H1 (cell line): Measurements from ENCODE around the gene SOHLH1. TPM values are rescaled to one million over a fixed set of nuclear protein-coding genes. Genes with fewer than 3 reads are reported as not detected.

Experiments used
- CTCF ChIA-PET: fragments of 300-600 bp; sonication (Branson Sonifier 250); formaldehyde crosslinking; loops from one replicate; lab custom pipeline; 2021; ENCODE audit not compliant: partially characterized antibody; lab: Charles Lee
- POLR2A ChIA-PET: fragments of 300-600 bp; sonication (Branson Sonifier 250); formaldehyde crosslinking; loops from one replicate; lab custom pipeline; 2021; ENCODE audit warnings: inconsistent platforms; ENCODE audit not compliant: partially characterized antibody; lab: Charles Lee
- DNase-seq, 2 experiments: peaks; one replicate each; pipeline versions ENCODE4 v3.0.0 to v3.0.0-alpha.2; 2010 to 2022; ENCODE audit warnings: low spot score in 2 of 2, low read depth in 1 of 2, mixed read lengths in 1 of 2
- FAIRE-seq: peaks from 2 replicates; lab custom pipeline; 2011; peaks lifted over from hg19 to GRCh38; lab: Jason Lieb, UNC
- H2AFZ ChIP-seq: 2 replicates; pipeline ENCODE4 v1.8.1; 2012; ENCODE audit warnings: low read length, inconsistent platforms
- H2AK5ac ChIP-seq: 2 replicates; pipeline ENCODE4 v1.6.1; 2013; ENCODE audit warnings: low read depth, low read length
- H2BK120ac ChIP-seq: replicated peaks from 2 replicates; pipeline ENCODE3; 2013; ENCODE audit warnings: low read depth, low read length, inconsistent platforms
- H2BK12ac ChIP-seq: 2 replicates; pipeline ENCODE4 v1.6.1; 2013; ENCODE audit warnings: low read depth, low read length
- H2BK15ac ChIP-seq: 2 replicates; pipeline ENCODE4 v1.6.1; 2013; ENCODE audit warnings: low read length
- H2BK20ac ChIP-seq: 2 replicates; pipeline ENCODE4 v1.6.1; 2013; ENCODE audit warnings: low read length
- H2BK5ac ChIP-seq: 2 replicates; pipeline ENCODE4 v1.6.1; 2013; ENCODE audit warnings: low read depth, low read length
- H3K14ac ChIP-seq: 2 replicates; pipeline ENCODE4 v1.6.1; 2013; ENCODE audit warnings: inconsistent platforms; ENCODE audit not compliant: insufficient read length
- H3K18ac ChIP-seq: 2 replicates; pipeline ENCODE4 v1.6.1; 2013; ENCODE audit warnings: low read length; ENCODE audit errors: extremely low read depth
- H3K23ac ChIP-seq: 2 replicates; pipeline ENCODE4 v1.6.1; 2013; ENCODE audit warnings: inconsistent platforms; ENCODE audit not compliant: insufficient read length
- H3K23me2 ChIP-seq: 2 replicates; pipeline ENCODE4 v1.6.1; 2013; ENCODE audit warnings: low read depth, low read length
- H3K27ac ChIP-seq: 2 replicates; pipeline ENCODE4 v1.6.1; 2011; ENCODE audit warnings: low read depth, low read length, inconsistent platforms
- H3K27me3 ChIP-seq, 4 experiments: replicated peaks in 1 of 4; 1 replicate in 1 of 4; 2 replicates in 3 of 4; pipeline versions ENCODE4 v1.6.1 to v1.8.1; 2011 to 2013; ENCODE audit warnings: low read length in 3 of 4, mild to moderate bottlenecking in 3 of 4, inconsistent platforms in 2 of 4, mixed read lengths in 2 of 4, moderate library complexity in 1 of 4; ENCODE audit not compliant: control insufficient read depth in 3 of 4, insufficient read depth in 3 of 4; ENCODE audit errors: extremely low read depth in 1 of 4
- H3K36me3 ChIP-seq, 4 experiments: 2 replicates each; pipeline versions ENCODE4 v1.6.1 to v1.8.1; 2011 to 2013; ENCODE audit warnings: mild to moderate bottlenecking in 4 of 4, low read length in 3 of 4, moderate library complexity in 2 of 4, control low read depth in 1 of 4, inconsistent platforms in 1 of 4; ENCODE audit not compliant: insufficient read depth in 4 of 4, control insufficient read depth in 2 of 4
- H3K4ac ChIP-seq: replicated peaks from 2 replicates; pipeline ENCODE3; 2013; ENCODE audit warnings: low read length, low read depth, mixed read lengths, inconsistent platforms; ENCODE audit not compliant: insufficient read length
- H3K4me1 ChIP-seq, 4 experiments: replicated peaks in 1 of 4; 1 replicate in 1 of 4; 2 replicates in 3 of 4; pipeline versions ENCODE4 v1.6.1 to v1.8.1; 2011 to 2013; ENCODE audit warnings: low read length in 3 of 4, inconsistent platforms in 2 of 4, mixed read lengths in 1 of 4; ENCODE audit not compliant: insufficient read depth in 4 of 4, control insufficient read depth in 3 of 4
- H3K4me2 ChIP-seq, 2 experiments: 2 replicates each; pipeline versions ENCODE4 v1.6.1 to v1.8.1; 2011 to 2013; ENCODE audit warnings: low read depth in 2 of 2, low read length in 2 of 2, control low read depth in 1 of 2, inconsistent platforms in 1 of 2, mild to moderate bottlenecking in 1 of 2; ENCODE audit not compliant: insufficient read depth in 1 of 2
- H3K4me3 ChIP-seq, 4 experiments: fragments of 200-600, 300-600 bp in 1 of 4; sonication (generic), shearing (Covaris generic), sonication (Bioruptor Twin) in 1 of 4; 2 replicates each; pipeline versions ENCODE4 v1.5.1 to v1.8.1; 2011 to 2016; ENCODE audit warnings: low read length in 4 of 4, low read depth in 3 of 4, control low read depth in 2 of 4, inconsistent platforms in 2 of 4, mild to moderate bottlenecking in 2 of 4, mixed read lengths in 1 of 4, moderate library complexity in 1 of 4; ENCODE audit not compliant: insufficient read depth in 2 of 4; ENCODE audit errors: extremely low read depth in 1 of 4
- H3K56ac ChIP-seq: replicated peaks from 2 replicates; pipeline ENCODE3; 2013; ENCODE audit warnings: low read depth, mild to moderate bottlenecking, mixed read lengths, low read length, inconsistent platforms; ENCODE audit not compliant: insufficient read length
- H3K79me1 ChIP-seq: 2 replicates; pipeline ENCODE4 v1.6.1; 2013; ENCODE audit warnings: low read depth, low read length, control low read depth
- H3K79me2 ChIP-seq, 2 experiments: 2 replicates each; pipeline versions ENCODE4 v1.6.1 to v1.8.1; 2012 to 2013; ENCODE audit warnings: low read length in 2 of 2, mild to moderate bottlenecking in 2 of 2, inconsistent platforms in 1 of 2; ENCODE audit not compliant: insufficient read depth in 2 of 2, control insufficient read depth in 1 of 2
- H3K9ac ChIP-seq, 4 experiments: replicated peaks in 1 of 4; 1 replicate in 1 of 4; 2 replicates in 3 of 4; pipeline versions ENCODE4 v1.6.1 to v1.8.1; 2011 to 2013; ENCODE audit warnings: low read depth in 3 of 4, low read length in 3 of 4, control low read depth in 2 of 4, mild to moderate bottlenecking in 2 of 4, moderate library complexity in 2 of 4, inconsistent platforms in 1 of 4; ENCODE audit errors: extremely low read depth in 1 of 4
- H3K9me3 ChIP-seq, 2 experiments: 2 replicates each; pipeline versions ENCODE4 v1.6.1 to v1.8.1; 2012 to 2013; ENCODE audit warnings: mild to moderate bottlenecking in 2 of 2, moderate library complexity in 2 of 2, control low read depth in 1 of 2, inconsistent platforms in 1 of 2, low read depth in 1 of 2, low read length in 1 of 2, mixed read lengths in 1 of 2; ENCODE audit not compliant: insufficient read depth in 2 of 2
- H4K20me1 ChIP-seq, 2 experiments: replicated peaks in 1 of 2; 2 replicates each; pipeline versions ENCODE3 to v1.8.1; 2011 to 2013; ENCODE audit warnings: inconsistent platforms in 2 of 2, low read length in 2 of 2, mild to moderate bottlenecking in 1 of 2; ENCODE audit not compliant: insufficient read depth in 2 of 2, control insufficient read depth in 1 of 2
- H4K5ac ChIP-seq: 2 replicates; pipeline ENCODE4 v1.6.1; 2013; ENCODE audit warnings: low read length, low read depth, mixed read lengths, inconsistent platforms; ENCODE audit not compliant: insufficient read length
- H4K8ac ChIP-seq: 2 replicates; pipeline ENCODE4 v1.8.0; 2013; ENCODE audit warnings: mild to moderate bottlenecking, moderate library complexity, low read length, inconsistent platforms; ENCODE audit not compliant: insufficient read depth; ENCODE audit errors: extremely low read depth
- H4K91ac ChIP-seq: replicated peaks from 2 replicates; pipeline ENCODE3; 2013; ENCODE audit warnings: low read length, mixed read lengths, inconsistent platforms; ENCODE audit not compliant: insufficient read length
- CHD1 ChIP-seq: IDR thresholded peaks from 2 replicates; pipeline ENCODE4 v1.6.1; 2012; ENCODE audit warnings: low read depth, low read length, improper control_type of control experiment
- E2F6 ChIP-seq: IDR thresholded peaks from 2 replicates; pipeline ENCODE4 v1.6.1; 2012; ENCODE audit warnings: inconsistent platforms
- EGR1 ChIP-seq: IDR thresholded peaks from 2 replicates; pipeline ENCODE4 v1.6.1; 2011; ENCODE audit warnings: low read depth, low read length, borderline replicate concordance
- EP300 ChIP-seq, 2 experiments: IDR thresholded peaks; 1 replicate in 1 of 2; 2 replicates in 1 of 2; pipeline ENCODE4 v1.6.1; 2011 to 2012; ENCODE audit warnings: low read depth in 2 of 2, low read length in 2 of 2, mild to moderate bottlenecking in 2 of 2, borderline replicate concordance in 1 of 2, inconsistent platforms in 1 of 2, moderate library complexity in 1 of 2
- KDM1A ChIP-seq: fragments of 200-600, 300-600 bp; sonication (generic); IDR thresholded peaks from 2 replicates; pipeline ENCODE4 v1.7.1; 2016; ENCODE audit warnings: mild to moderate bottlenecking, low read length, borderline replicate concordance
- MAFK ChIP-seq: IDR thresholded peaks from 2 replicates; pipeline ENCODE4 v1.6.1; 2012; ENCODE audit warnings: low read depth, mild to moderate bottlenecking, improper control_type of control experiment, low read length
- POU5F1 ChIP-seq: IDR thresholded peaks from 2 replicates; pipeline ENCODE4 v1.6.1; 2011; ENCODE audit warnings: low read depth, mild to moderate bottlenecking, low read length, moderate library complexity
- SRF ChIP-seq: IDR thresholded peaks from 2 replicates; pipeline ENCODE4 v1.6.1; 2011; ENCODE audit warnings: mild to moderate bottlenecking, low read depth, low read length, moderate library complexity
- TAF7 ChIP-seq: optimal IDR thresholded peaks from 2 replicates; pipeline ENCODE3; 2011; ENCODE audit warnings: low read depth, mild to moderate bottlenecking, inconsistent platforms, low read length, moderate library complexity, borderline replicate concordance
- ZNF274 ChIP-seq: IDR thresholded peaks from 2 replicates; pipeline ENCODE4 v1.7.0; 2012; ENCODE audit warnings: low read length, borderline replicate concordance; ENCODE audit errors: extremely low read depth
- WGBS, 2 experiments: shearing (Covaris generic) in 1 of 2; methylation state at CpG; one replicate each; pipeline versions ENCODE4 v1.1.6 to v1.1.7; 2013 to 2015; ENCODE audit warnings: low lambda C conversion rate in 2 of 2, mixed read lengths in 2 of 2, inconsistent platforms in 1 of 2, low coverage in 1 of 2, missing lambda C conversion rate in 1 of 2; ENCODE audit not compliant: insufficient replicate concordance in 2 of 2, insufficient coverage in 1 of 2, insufficient read length in 1 of 2; ENCODE audit errors: extremely low coverage in 1 of 2, missing lambda C conversion rate in 1 of 2; 5-methylcytosine and 5-hydroxymethylcytosine counted together
- polyA plus RNA-seq, 7 experiments: library from polyadenylated mRNA; depleted of rRNA in 3 of 7; stranded (reverse) in 5 of 7; unstranded in 2 of 7; fragments of >200 nt in 5 of 7; fragments of 200-250 nt in 2 of 7; gene quantifications; 1 replicate in 5 of 7; 2 replicates in 1 of 7; 4 replicates in 1 of 7; pipeline versions ENCODE4 v1.2.1 to v1.2.3, GENCODE V29; 2011 to 2013; ENCODE audit warnings: missing spikeins in 2 of 7, mixed read lengths in 2 of 7
- total RNA-seq: library from RNA; stranded (reverse); fragmentation: NEBNext Ultra II Directional; extraction: Animal tissue kit (Norgen Biotek cat#: 25700); gene quantifications from 2 replicates; pipeline ENCODE4 v1.2.1, GENCODE V29; 2021
- TF ChIP-seq, protein P1 (sequence below): IDR thresholded peaks from 2 replicates; pipeline ENCODE4 v1.6.1; 2012; ENCODE audit warnings: inconsistent platforms

SOHLH1 gene
- total and polyA plus RNA-seq, 2 of the 8 experiments (the other 6 are each of a cell fraction or from before 2014, with no cell fraction given) = 0.11 TPM; not detected in 1

GRCh38 chr9:135690836-135691570, 8.3 kb downstream of the SOHLH1 start:
- no peaks in the 10 kb centered on the region; a peak in 1 of 7 replicates for H3K27me3 ChIP-seq
- peak overlapping the region; percentile 96 for H2BK15ac ChIP-seq
- H3K23ac ChIP-seq = peak overlapping the region; percentile 60
- 86% methylated on average over 18 of the region's 19 CpGs; no CpG with 5 or more reads in 1 of the 2 experiments for WGBS, 2 experiments
- H3K18ac ChIP-seq = no peak overlapping the region
- FAIRE-seq = no peak
- H3K4me2 ChIP-seq = no peak overlapping the region
- H2AK5ac ChIP-seq = peak overlapping the region; percentile 88
- H3K79me1 ChIP-seq = no peaks in the 10 kb centered on the region
- no peak overlapping the region for H4K8ac ChIP-seq
- no peak for DNase-seq
- H3K23me2 ChIP-seq = no peaks in the 10 kb centered on the region
- ChIA-PET CTCF (interaction anchor here (5.8 to 6.6 kb wide), 2 partner anchors 19 to 86 kb away, joined by 31 to 32 read pairs; no protein-coding TSS in a partner anchor), POLR2A (no interaction called here)
- no peak overlapping the region for H3K4me3 ChIP-seq
- H2BK5ac ChIP-seq = peak overlapping the region; percentile 9; the same call in 1 of the 2 replicates
- H3K36me3 ChIP-seq = no peaks in the 10 kb centered on the region
- peaks cover 0 to 5% (median 0%) of the 10 kb centered on the region in 4 experiments; a peak in 2 of 7 replicates for H3K4me1 ChIP-seq
- no peak overlapping the region for H3K9ac ChIP-seq
- peak overlapping the region; percentile 47 for H2BK120ac ChIP-seq
- no peak overlapping the region for H3K27ac ChIP-seq
- H4K5ac ChIP-seq = no peak overlapping the region
- no peak overlapping the region for H2AFZ ChIP-seq
- H4K91ac ChIP-seq = peak overlapping the region; percentile 81
- no peaks in the 10 kb centered on the region for H3K79me2 ChIP-seq
- H2BK20ac ChIP-seq = no peak overlapping the region
- peak overlapping the region; percentile 94; the same call in 1 of the 2 replicates for H2BK12ac ChIP-seq
- H4K20me1 ChIP-seq = peaks cover 0 to 7% of the 10 kb centered on the region in 2 experiments
- H3K4ac ChIP-seq = peak overlapping the region; percentile 98
- H3K9me3 ChIP-seq = no peaks in the 10 kb centered on the region
- no peak overlapping the region for H3K56ac ChIP-seq
- H3K14ac ChIP-seq = no peak overlapping the region
- TF ChIP-seq ZNF274 (no peak), CHD1 (no peak), TAF7 (no peak), POU5F1 (no peak), SRF (no peak), MAFK (no peak), E2F6 (no peak), EGR1 (no peak), KDM1A (no peak), EP300 (IDR thresholded peaks at IDR 0.05; ENCODE audit: borderline replicate concordance in 1 of 2, low read depth in 2 of 2, low read length in 2 of 2) (no peak)
- TF ChIP-seq, protein P1, sequence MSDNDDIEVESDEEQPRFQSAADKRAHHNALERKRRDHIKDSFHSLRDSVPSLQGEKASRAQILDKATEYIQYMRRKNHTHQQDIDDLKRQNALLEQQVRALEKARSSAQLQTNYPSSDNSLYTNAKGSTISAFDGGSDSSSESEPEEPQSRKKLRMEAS = no peak
